NCI-H187 (cell line): ENCODE results near the gene ARHGAP8.
"Not testable (repeated sequence)": the region's sequence is repeated elsewhere in the genome, so short reads cannot be mapped to it uniquely, and the experiment has no call there.

Source experiments
- DNase-seq, 2 experiments: peaks; one replicate each; lab custom pipeline; 2025; lab: John Stamatoyannopoulos, UW

The ARHGAP8 gene

DNA sequence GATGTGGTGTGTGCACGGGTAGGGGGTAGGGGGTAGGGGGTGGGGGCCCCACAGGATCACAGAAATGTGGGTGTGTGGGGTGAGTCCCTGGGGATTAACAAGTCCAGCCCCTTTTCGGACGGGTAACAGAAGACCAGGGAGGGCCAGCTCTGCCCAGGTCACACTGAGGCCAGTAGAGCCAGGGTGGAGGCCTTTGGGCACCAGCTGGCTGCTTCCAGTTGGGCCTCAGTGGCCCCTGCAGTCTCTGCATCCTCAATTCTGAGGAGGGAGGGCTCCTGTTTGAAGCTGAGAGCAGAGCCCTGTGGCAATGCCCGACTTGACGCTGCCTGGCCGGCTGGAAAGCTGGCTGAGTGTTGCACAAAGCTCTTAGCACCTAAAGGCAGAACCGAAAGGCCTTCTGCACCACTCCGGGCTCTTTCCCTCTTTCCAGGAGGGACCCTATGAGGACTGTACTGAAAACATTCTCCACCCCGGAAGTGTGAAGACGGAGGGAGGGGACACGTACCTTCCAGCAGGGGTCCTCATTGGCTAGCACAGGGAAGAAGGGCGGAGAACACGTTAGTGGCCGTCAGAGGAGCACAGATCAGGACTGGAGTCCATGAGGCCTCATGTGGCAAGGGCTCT is 137.0 kb downstream of the ARHGAP8 start:
- no peak for DNase-seq

DNA sequence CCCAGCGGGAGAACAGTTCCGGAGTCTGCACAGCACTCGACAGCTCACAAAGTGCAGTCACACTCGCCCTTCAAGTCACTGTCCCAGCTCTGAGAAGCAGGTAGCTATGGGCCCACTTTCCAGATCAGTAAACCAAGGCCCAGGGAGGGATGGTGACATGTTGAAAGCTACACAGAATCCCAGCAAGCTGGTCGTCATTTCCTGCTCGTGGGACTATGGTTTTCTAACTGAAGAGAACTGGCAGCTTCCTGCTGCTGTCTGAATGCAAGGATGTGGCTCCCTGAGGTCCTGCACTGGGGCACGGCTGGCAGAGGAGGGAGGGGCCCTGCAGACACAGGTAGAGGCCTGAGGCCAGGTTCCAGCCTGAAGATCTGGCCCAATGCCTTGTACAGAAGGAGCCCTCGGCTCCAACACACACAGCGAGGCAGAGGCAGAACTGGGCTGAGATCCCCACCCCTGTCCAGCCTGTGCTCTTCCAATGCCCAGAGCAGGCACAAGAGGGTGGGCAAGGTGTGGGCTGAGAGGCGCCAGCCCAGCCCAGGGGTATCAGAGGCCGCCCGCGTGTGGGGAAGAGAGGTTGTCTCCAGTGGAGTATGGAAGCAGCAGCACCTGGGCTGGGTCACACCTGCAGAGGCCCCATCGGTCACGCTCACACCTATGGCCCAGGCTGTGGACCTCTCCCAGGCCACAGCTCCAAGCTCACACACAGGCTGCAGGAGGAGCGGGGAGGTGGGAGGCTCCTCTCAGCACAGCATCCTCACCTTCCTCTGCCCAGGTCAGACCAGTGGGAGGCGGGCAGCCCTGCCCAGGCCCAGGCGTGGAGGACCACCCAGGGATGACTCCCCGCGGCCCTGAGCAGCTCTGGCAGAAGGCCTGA is 138.3 kb downstream of the ARHGAP8 start:
- no peak for DNase-seq

DNA sequence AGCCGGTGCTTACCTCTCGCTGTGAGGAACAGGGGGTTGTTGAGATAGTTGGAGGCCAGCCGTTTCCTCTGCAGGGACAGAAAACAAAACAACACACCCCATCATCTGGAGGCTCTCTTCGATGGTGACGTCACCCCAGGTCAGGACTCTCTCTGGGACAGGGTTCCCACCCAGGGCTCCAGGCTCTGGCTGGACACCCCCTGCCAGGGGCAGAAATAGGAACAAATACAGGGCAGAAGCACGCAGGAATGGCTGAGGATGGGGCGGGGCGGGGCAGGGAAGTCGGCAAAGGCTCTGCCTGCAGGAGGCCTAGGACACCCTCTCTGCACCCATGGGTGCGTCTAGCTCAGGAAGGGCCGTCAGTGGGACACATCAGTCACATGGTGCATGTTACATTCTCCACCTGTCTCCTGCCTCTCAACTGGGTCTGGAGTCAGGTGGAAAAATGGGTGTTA is 138.9 kb downstream of the ARHGAP8 start:
- DNase-seq: no peak

DNA sequence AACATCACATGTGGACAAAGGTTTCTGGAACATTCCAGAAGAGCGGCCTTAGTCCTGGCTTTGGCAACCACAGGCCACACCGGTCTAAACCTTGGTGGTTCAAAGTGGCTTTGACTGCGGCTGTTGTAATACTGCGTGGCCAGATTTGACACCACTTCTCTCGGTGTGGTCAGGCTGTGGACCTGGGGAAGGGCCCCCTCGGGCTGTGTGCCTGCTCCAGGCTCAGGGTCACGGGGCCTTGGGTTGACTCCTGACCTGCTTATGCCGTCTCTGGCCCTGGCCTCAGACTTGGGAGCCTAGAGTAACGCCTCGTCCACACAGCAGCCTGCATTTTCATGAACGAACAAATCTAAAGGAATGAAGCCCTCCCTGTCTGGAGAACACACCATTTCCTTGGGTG is 139.4 kb downstream of the ARHGAP8 start:
- no peak for DNase-seq

DNA sequence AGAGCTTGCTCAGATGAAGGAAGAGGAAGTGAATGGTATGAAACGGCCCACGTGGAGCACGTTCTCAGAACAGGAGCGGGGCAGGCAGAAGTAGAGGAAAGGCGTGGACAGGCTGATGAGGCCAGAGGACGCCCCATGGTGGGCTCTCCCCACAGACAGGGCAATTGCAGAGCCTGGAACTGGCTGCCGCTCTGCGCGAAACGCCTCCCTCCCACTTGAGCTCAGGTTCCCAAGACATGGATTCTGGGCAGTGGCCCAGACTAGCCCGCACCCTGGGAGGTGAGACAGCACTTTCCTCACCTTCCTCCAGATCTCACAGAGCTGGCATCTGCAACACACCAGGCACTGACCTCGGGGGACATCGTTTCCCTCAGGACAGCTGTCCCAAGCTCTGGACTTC is 139.9 kb downstream of the ARHGAP8 start:
- no peak for DNase-seq

DNA sequence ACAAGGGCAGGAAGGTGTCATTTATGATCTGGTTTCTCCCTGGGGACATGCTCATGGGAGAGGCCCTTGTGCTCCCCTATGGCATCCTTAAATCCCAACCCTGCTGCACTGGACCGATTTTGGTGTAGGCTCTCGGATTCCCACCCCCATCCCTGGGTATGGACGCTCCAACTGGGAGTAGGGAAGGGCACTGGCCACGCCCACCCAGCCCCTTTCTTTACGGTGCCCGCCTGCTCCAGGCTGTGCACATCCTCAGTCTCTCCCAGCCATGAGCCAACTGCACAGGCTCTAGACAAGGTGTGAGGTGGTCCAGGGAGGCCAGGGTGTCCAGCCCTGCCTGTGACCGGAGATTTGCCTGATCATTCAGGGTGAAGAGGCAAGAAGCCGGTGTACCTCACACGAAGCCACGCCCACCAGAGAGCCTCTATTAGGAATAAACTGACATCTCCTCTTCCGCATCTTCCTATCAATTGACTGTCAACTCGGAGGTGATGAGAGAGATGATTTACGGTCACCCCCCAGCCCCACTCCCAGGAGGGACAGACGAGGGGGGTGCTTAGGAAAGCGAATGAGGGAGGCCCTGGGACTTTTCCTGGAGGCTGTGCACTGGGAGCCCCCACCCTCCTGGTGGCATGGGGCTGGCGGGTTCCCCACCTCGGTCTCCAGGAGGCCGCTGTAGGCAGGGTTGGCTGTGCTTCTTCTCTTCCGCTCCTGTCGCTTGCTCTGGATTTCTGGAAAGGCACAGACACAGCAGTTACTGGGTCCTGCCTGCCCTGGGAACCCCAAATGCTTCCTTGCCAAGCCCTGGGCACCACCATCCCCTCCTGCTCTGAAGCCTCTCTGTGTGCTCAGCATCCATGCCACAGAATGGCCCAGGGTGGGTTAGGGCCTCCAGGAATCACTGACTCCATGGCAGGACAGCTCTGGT is 140.7 kb downstream of the ARHGAP8 start:
- DNase-seq: no peak

DNA sequence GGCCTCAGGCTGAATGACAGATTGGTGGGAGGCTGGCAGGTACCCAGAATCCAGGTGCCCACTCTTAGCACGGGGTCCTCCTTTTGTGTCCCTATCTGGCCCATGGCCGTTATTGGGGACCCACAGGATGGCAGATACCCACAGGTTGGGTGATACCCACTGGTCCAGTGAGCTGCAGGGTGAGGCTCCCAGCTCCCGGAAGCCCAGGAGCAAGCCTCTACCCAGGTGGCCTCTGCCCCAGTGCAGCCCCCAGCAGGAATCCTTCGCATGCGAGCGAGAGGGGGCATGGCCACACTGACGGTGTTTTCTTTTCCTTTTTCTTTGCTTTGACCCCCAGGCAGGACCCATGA is 141.3 kb downstream of the ARHGAP8 start:
- DNase-seq: no peak

DNA sequence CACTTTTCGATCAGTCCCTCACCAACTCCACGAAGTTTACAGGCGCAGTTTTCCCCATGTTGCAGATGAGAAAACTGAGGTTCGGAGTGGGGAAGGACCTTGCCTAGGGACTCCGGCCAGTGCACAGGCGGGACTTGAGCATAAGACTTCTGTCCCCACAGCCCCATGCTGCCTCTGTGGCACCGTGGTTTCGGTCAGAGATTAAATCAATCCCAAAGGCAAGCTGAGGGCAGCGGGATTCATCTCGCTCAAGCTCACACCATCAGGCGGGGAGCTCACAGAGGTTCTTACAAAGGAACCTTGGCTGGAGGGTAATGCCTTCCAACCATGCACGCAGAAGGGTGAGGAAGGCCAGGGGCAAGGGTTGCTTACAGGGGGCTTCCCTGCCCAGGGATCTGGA is 141.9 kb downstream of the ARHGAP8 start:
- no peak for DNase-seq

DNA sequence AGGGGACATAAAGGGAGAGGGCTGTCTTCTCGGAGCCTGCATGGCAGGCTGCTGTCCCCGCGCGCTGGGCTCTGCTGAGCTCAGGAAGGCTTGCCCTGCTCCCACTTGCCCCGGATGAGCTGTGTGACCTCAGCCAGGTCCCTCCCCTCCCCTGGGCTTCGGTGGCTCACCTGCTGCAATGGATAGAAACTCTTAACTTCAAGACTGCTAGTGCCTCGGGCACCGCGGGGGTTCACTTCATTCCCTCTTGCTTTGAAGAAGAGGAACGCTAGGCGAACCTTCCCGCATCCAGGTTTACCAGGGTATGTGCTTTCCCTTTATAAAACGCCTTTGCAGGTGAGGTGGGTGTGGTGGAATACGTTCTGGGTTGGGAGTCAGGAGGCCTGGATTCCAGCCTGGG is 142.4 kb downstream of the ARHGAP8 start:
- DNase-seq: no peak

DNA sequence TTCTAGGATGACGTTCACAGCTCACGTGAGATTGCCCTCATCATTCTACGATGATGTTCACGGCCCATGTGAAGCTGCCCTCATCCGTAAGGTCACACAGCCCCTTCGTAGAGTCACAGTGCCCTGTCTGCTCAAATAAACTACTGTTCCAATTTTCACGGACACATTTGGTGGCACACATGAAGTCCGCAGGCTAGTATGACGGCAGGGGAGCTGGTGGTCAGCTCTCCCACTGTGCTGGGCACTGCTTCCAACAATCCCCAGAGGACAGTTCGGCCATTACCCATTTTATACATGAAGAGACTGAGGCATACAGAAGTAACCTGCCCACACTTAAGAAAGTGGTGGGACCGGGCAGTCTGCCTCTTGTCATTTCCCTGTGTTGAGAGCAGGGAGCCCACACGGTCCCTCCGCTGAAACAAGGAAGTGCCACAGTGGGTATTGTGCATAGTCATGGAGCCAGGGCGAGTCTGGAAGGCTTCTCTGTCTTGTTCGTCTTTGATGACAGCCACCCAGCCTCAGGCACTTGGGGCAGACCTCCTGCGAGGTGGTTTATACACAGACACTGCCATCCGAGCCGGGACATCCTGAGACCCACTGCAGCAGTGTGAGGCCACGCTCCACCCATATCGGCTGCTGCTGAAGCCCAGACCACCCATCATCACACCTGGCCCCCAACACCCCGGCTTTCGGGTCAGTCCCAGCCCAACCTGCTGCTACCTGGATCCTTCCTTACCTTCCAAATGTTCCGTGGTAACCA is 143.1 kb downstream of the ARHGAP8 start:
- DNase-seq: no peak

DNA sequence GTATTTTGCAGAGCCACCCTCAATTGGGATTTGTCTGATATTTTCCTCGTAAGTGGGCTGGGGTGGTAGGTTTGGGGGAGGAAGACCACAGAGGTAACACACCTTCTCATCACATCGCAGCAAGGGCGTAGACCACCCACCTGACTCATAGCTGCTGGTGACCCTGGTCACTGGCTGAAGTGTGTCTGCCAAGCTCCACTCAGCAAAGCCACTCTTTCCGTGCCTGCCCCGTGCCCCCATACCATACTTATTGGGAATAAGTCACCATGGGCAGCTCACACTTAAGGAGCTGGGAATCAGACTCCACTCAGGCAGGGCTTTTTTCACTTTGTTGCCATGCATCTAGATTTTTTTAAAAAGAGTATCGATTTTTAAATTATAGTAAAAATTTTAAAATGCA is 145.9 kb downstream of the ARHGAP8 start:
- DNase-seq: no peak

DNA sequence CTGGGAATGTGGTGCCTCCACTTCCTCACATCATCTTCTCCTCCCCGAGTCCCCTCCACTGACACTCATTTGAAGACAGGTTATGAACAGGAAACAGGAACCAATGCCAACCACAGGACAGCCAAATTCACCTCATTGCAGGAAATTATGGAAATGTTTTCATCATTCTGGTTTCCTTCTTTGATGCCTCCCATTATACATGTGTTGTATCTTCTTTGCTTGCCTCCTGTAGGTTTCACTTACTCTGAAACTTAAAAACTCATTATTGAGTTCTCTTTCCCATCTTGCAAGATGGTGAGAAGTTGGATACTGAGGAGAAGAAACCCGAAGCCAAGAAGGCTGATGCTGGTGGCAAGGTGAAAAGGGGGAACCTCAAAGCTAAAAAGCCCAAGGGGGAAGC is 148.9 kb downstream of the ARHGAP8 start:
- no peak for DNase-seq

DNA sequence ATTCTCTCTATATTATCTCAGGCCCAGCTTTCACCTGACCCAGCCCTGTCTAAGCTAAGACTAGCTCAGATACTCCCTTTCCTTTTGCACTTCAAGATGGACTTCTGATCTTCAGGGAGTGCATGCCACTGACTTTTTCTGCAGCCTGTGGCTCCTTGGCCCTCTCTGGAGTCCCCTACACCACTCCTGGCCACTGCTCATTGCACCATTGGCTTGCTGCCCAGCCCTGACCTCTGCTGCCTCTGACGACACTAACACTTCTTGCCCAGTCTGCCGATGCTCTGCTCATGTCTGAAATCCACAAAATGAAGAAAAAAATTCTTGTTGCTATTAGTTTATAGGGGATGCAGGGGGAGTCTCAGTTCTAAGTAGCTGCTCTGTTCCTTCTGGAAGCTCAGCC is 150.8 kb downstream of the ARHGAP8 start:
- DNase-seq: not testable (repeated sequence)

DNA sequence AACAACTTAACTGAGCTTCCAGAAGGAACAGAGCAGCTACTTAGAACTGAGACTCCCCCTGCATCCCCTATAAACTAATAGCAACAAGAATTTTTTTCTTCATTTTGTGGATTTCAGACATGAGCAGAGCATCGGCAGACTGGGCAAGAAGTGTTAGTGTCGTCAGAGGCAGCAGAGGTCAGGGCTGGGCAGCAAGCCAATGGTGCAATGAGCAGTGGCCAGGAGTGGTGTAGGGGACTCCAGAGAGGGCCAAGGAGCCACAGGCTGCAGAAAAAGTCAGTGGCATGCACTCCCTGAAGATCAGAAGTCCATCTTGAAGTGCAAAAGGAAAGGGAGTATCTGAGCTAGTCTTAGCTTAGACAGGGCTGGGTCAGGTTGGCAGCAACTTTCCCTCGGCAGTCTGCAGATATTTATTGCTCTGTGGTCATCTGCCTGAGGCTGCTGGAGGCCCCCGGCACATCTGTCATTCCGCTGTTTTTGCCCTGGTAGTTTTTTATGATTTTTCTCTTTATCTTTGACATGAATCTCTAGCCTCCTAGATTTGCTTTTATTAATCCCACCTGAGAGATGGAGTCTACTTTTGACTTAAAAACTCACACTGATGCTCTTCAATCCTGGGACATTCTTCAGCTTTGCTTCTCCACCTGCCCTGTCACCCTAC is 152.2 kb downstream of the ARHGAP8 start:
- not testable (repeated sequence) for DNase-seq

DNA sequence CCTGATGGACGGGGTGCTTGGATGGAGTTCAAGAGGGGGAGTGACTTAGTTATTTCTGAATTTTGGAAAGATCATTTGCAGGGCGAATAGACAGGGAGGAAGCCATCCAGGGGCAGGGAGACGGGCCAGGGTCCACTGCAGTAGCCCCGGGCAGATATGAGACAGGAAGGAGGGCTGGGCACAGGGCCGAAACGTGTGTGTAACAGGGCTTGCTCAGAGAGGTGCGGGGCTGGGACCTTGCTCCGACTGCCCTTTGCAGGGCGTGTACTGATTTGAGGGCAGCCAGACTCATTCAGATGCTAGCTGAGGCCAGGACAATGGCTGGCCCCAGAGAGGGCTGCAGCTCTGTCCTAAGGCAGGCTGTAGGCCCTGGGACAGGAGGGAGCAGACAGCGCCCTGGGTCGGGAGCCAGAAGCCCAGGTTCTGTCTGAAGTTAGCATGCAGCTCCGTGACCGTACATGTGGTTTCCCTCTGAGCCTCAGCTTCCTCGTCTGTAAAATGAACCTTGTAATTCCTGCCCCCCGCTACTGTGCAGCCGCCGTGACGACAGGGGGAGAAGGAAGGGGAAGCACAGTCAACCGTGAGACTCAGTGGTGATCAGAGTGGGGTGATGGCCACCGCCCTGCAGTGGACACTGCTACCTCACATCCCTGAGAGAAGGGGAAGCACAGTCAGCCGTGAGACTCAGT is 154.0 kb downstream of the ARHGAP8 start:
- DNase-seq: no peak

DNA sequence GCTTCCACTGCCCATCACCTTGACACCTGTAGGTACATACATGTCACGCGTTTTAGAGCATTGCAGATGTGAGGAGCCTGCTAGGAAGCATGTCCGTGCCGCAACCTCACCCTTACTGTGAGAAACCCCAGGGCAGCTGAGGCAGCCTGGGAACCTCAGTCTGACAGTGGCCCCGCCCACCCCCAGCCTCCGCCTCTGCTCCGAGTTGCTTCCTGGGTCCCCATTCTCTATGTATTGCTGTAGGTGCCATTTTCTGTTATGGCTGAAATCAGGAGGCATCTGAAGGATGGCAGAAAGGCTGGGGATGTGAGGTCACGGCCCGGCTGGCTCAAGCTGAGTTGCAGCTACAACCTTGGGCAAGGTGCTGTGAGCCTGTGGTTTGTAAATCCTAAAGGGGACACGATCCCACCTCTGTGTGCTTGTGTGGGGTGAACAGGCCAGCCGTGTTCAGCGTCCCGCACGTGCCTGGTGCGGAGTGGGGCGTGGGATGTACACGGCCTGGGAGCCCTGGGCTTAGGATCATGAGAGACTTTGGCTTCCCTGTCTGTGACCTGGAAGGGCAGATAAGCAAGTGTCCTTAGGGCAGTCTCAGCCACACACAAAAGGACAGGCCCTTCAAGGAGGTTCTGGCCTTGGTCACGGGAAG is 154.7 kb downstream of the ARHGAP8 start:
- no peak for DNase-seq

DNA sequence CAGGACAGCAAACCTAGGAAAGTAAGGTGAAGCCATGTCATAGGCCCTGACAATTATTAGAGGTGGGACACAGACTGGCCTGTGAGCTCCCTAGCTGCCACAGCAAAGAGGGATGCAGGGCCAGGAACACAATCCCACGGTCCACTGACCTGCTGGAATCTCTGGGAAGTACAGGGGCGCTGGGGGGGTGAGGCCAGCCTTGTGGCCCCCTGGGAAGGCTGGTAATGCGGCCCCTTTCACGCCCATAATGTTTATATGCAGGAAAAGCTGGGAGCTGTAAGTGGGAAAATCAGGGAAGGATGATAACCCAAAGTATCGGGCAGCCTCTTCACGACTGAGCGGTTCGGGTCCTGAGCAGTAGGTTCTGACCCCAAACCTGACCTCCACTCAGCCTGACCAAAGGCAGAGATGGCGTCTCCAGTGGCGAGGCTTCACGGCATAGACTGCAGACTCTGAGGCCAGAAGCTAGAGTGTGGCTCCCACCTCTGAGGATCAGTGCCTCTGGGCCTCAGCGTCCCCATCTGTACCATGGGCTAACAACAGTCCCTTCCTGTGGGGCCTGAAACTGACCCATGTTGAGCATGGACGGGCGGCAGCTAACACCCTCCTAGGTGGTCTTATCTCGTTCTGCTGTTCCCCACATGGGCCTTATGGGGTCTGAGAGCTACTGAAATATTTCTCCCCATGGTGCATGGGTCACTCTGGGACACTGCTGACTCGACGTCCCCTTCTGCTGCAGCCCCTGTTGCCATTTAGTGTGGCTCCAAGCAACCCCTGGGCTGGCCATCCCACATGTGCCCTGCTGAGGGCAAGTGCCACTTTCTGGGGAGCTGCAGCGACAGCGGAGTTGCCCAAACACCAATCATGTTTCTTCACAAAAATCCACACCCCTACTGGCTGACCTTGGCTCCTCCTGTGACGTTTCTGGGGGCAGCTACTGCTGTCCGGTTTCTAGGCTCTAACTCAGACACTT is 155.7 kb downstream of the ARHGAP8 start:
- no peak for DNase-seq

DNA sequence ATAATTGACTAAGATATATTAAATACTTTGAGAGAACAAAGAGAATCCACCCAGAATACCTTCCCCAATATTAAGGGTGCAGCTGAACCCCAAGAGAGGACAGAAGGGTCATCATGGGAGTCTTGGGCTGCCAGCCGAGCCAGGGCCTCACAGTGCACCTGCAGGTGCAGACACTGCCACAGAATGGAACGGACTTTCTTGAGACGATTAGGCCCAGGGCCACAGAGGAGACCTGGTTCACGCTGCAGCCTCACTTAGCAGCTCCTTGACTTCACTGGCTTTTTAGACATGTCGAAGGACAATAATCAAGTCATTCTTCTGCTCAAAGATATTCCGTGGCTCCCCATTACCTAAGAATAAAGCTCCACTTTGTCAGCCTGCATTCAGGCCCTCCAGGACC is 156.9 kb downstream of the ARHGAP8 start:
- DNase-seq: no peak
